HCT116 (cell line): ENCODE results near the gene PKIB. TPM values are rescaled to one million over a fixed set of nuclear protein-coding genes. Genes with fewer than 3 reads are reported as not detected.
A peak's percentile ranks its signal among the peaks of the same experiment; 100 is the strongest.

Experiments used
- ATAC-seq: fragments of 200-7000 bp; cut with Tn5 transposase; 2 replicates; pipeline ENCODE4 v1.9.1; 2020; ENCODE audit warnings: mild to moderate bottlenecking, moderate library complexity
- BruUV-seq: library from RNA; stranded (reverse); fragments of 400-500 nt; replicated peaks from 2 replicates; lab custom pipeline; 2021; lab: Mats Ljungman, UMichigan
- CTCF ChIA-PET: fragments of 300-600 bp; sonication (Branson Sonifier 250); formaldehyde crosslinking; loops from one replicate; lab custom pipeline; 2021; ENCODE audit warnings: antibody characterized with exemption; lab: Charles Lee
- POLR2A ChIA-PET: fragments of 300-600, 350-600 bp; sonication (Branson Sonifier 250); formaldehyde crosslinking; loops from one replicate; lab custom pipeline; 2021; ENCODE audit warnings: antibody characterized with exemption; lab: Charles Lee
- RAD21 ChIA-PET, 2 experiments: fragments of 300-600 bp; sonication (Branson Sonifier 250); formaldehyde crosslinking; loops; one replicate each; lab custom pipeline; 2023; ENCODE audit warnings: low total read pairs in 2 of 2; ENCODE audit not compliant: uncharacterized antibody in 2 of 2, unreplicated experiment in 2 of 2, low non-redundant PET in 1 of 2; lab: Charles Lee
- DNase-seq: peaks from one replicate; pipeline ENCODE4 v3.0.0-alpha.2; 2010; ENCODE audit warnings: low read depth, low spot score
- H2AFZ ChIP-seq: fragments of 200-600 bp; shearing (Covaris generic), sonication (generic); 2 replicates; pipeline ENCODE4 v1.6.1; 2017; ENCODE audit warnings: low read depth, mixed run types, mixed read lengths, antibody characterized with exemption, low read length; ENCODE audit not compliant: poor library complexity, severe bottlenecking
- H3K27ac ChIP-seq: 2 replicates; pipeline ENCODE4 v1.5.1; 2012; ENCODE audit warnings: low read depth, low read length
- H3K27me3 ChIP-seq: fragments of 200-600 bp; sonication (generic); 2 replicates; pipeline ENCODE4 v1.6.1; 2016; ENCODE audit warnings: mixed run types, low read length, mixed read lengths; ENCODE audit not compliant: insufficient read depth
- H3K36me3 ChIP-seq, 2 experiments: fragments of 200-500 bp in 1 of 2; fragments of 200-600 bp in 1 of 2; sonication (Bioruptor generic) in 1 of 2; sonication (generic) in 1 of 2; 2 replicates each; pipeline versions ENCODE4 v1.5.1 to v1.6.1; 2014 to 2016; ENCODE audit warnings: low read length in 2 of 2, inconsistent platforms in 1 of 2, mixed read lengths in 1 of 2, mixed run types in 1 of 2; ENCODE audit not compliant: insufficient read depth in 2 of 2, control insufficient read depth in 1 of 2
- H3K4me1 ChIP-seq, 2 experiments: fragments of 200-600 bp in 1 of 2; sonication (generic) in 1 of 2; 2 replicates each; pipeline versions ENCODE4 v1.5.1 to v1.6.1; 2012 to 2017; ENCODE audit warnings: low read length in 2 of 2, inconsistent platforms in 1 of 2, mild to moderate bottlenecking in 1 of 2, mixed read lengths in 1 of 2, mixed run types in 1 of 2, moderate library complexity in 1 of 2; ENCODE audit not compliant: insufficient read depth in 2 of 2, control insufficient read depth in 1 of 2
- H3K4me2 ChIP-seq: fragments of 200-600 bp; sonication (generic); 2 replicates; pipeline ENCODE4 v1.6.1; 2017; ENCODE audit warnings: mixed run types, low read length, mixed read lengths
- H3K4me3 ChIP-seq, 2 experiments: fragments of 200-600 bp in 1 of 2; sonication (generic) in 1 of 2; replicated peaks in 1 of 2; 2 replicates each; pipeline ENCODE4 v1.5.1; 2011 to 2016; ENCODE audit warnings: low read length in 2 of 2, control low read depth in 1 of 2, low read depth in 1 of 2, mild to moderate bottlenecking in 1 of 2, mixed read lengths in 1 of 2, mixed run types in 1 of 2
- H3K79me2 ChIP-seq: fragments of 200-600 bp; sonication (generic); 2 replicates; pipeline ENCODE4 v1.6.1; 2017; ENCODE audit warnings: mild to moderate bottlenecking, mixed run types, low read length, moderate library complexity, mixed read lengths; ENCODE audit not compliant: insufficient read depth
- H3K9ac ChIP-seq: fragments of 200-600 bp; sonication (generic); 2 replicates; pipeline ENCODE4 v1.6.1; 2016; ENCODE audit warnings: low read length, mixed read lengths
- H3K9me2 ChIP-seq: fragments of 200-600 bp; sonication (generic), shearing (Covaris generic); 2 replicates; pipeline ENCODE4 v1.6.1; 2017; ENCODE audit warnings: mixed run types, mild to moderate bottlenecking, moderate library complexity; ENCODE audit not compliant: insufficient read depth
- H3K9me3 ChIP-seq, 2 experiments: fragments of 200-500 bp in 1 of 2; fragments of 200-600 bp in 1 of 2; sonication (Bioruptor generic) in 1 of 2; sonication (generic) in 1 of 2; 2 replicates each; pipeline ENCODE4 v1.6.1; 2014 to 2017; ENCODE audit warnings: low read length in 2 of 2, mixed read lengths in 2 of 2, inconsistent platforms in 1 of 2, low read depth in 1 of 2, mild to moderate bottlenecking in 1 of 2, mixed run types in 1 of 2, moderate library complexity in 1 of 2; ENCODE audit not compliant: control insufficient read depth in 1 of 2, insufficient read depth in 1 of 2
- H4K20me1 ChIP-seq: fragments of 200-600 bp; sonication (generic), shearing (Covaris generic); 2 replicates; pipeline ENCODE4 v1.6.1; 2017; ENCODE audit warnings: mixed run types, mild to moderate bottlenecking, moderate library complexity; ENCODE audit not compliant: insufficient read depth
- ATF3 ChIP-seq: IDR thresholded peaks from 2 replicates; pipeline ENCODE4 v1.6.1; 2012
- EZH2 ChIP-seq: fragments of 200-600 bp; sonication (generic); IDR thresholded peaks from 2 replicates; pipeline ENCODE4 v1.6.1; 2017; ENCODE audit warnings: antibody characterized with exemption, mixed run types
- FOSL1 ChIP-seq: IDR thresholded peaks from 2 replicates; pipeline ENCODE4 v1.6.1; 2012; ENCODE audit warnings: low read depth
- JUND ChIP-seq: IDR thresholded peaks from 2 replicates; pipeline ENCODE4 v1.6.1; 2012
- MAX ChIP-seq: IDR thresholded peaks from 2 replicates; pipeline ENCODE4 v1.6.1; 2012
- POLR2AphosphoS5 ChIP-seq: IDR thresholded peaks from 2 replicates; pipeline ENCODE4 v1.6.1; 2011; ENCODE audit warnings: mild to moderate bottlenecking, low read depth, low read length, moderate library complexity
- RAD21 ChIP-seq: IDR thresholded peaks from 2 replicates; pipeline ENCODE4 v1.6.1; 2012; ENCODE audit warnings: low read depth, mild to moderate bottlenecking
- REST ChIP-seq: IDR thresholded peaks from 2 replicates; pipeline ENCODE4 v1.6.1; 2012; ENCODE audit warnings: low read depth
- SIN3A ChIP-seq: IDR thresholded peaks from 2 replicates; pipeline ENCODE4 v1.6.1; 2012; ENCODE audit warnings: low read depth
- SP1 ChIP-seq: IDR thresholded peaks from 2 replicates; pipeline ENCODE4 v1.6.1; 2012; ENCODE audit warnings: low read depth
- SRF ChIP-seq: IDR thresholded peaks from 2 replicates; pipeline ENCODE4 v1.6.1; 2012; ENCODE audit warnings: low read depth
- ZBTB33 ChIP-seq: IDR thresholded peaks from 2 replicates; pipeline ENCODE4 v1.6.1; 2011; ENCODE audit warnings: mild to moderate bottlenecking, low read length, moderate library complexity; ENCODE audit not compliant: insufficient replicate concordance; ENCODE audit errors: extremely low read depth
- ZFX ChIP-seq: fragments of 450-650 bp; IDR thresholded peaks from 2 replicates; pipeline ENCODE4 v1.6.1; 2017
- intact Hi-C: fragments of 100-400 bp; cut with micrococcal nuclease; formaldehyde crosslinking; loops from 2 replicates; pipeline ENCODE4 v1.10.0; 2022
- total RNA-seq: library from RNA; stranded (reverse); gene quantifications from one replicate; pipeline ENCODE4 v1.2.1, GENCODE V29; 2021; ENCODE audit not compliant: unreplicated experiment

Gene PKIB
- total RNA-seq, 1 experiment from 2014 or later: 24.0 TPM

- no peak for TF ChIP-seq REST
- TF ChIP-seq RAD21: no peak
These were observed 150.1 kb downstream of the PKIB start (continued) for GRCh38 chr6:122760330-122760729.

GRCh38 chr6:122766256-122766655, 156.1 kb downstream of the PKIB start:
- ChIA-PET CTCF (no interaction called here), RAD21 (no interaction called here), POLR2A (no interaction called here)
- Histone ChIP-seq H4K20me1 (no peaks in the 10 kb centered on the region), H3K27ac (no peak overlapping the region), H3K4me2 (no peak overlapping the region), H3K9me3 (no peaks in the 10 kb centered on the region), H3K9ac (no peak overlapping the region), H3K4me3 (no peak overlapping the region), H3K4me1 (no peaks in the 10 kb centered on the region), H3K9me2 (no peaks in the 10 kb centered on the region), H2AFZ (peak overlapping the region; percentile 1), H3K36me3 (no peaks in the 10 kb centered on the region), H3K27me3 (no peaks in the 10 kb centered on the region), H3K79me2 (no peaks in the 10 kb centered on the region)
- TF ChIP-seq MAX (no peak), ZBTB33 (no peak), JUND (no peak), FOSL1 (no peak), SRF (no peak), SP1 (no peak), SIN3A (no peak), POLR2AphosphoS5 (no peak), REST (no peak), EZH2 (no peak), ZFX (no peak), ATF3 (no peak)
- intact Hi-C loops: no loop called here
- DNase-seq (no peak), ATAC-seq (no peak)
- BruUV-seq: no TSS peak
